T-helper 22 cell (primary cell): ENCODE measurements around the gene CDKL4.
A peak's percentile ranks its signal among the peaks of the same experiment; 100 is the strongest.
"Not testable (repeated sequence)": the region's sequence is repeated elsewhere in the genome, so short reads cannot be mapped to it uniquely, and the experiment has no call there.

ENCODE experiments used
- DNase-seq: peaks from one replicate; pipeline ENCODE4 v3.0.0-alpha.2; 2020; ENCODE audit warnings: low read depth

The CDKL4 gene

DNA sequence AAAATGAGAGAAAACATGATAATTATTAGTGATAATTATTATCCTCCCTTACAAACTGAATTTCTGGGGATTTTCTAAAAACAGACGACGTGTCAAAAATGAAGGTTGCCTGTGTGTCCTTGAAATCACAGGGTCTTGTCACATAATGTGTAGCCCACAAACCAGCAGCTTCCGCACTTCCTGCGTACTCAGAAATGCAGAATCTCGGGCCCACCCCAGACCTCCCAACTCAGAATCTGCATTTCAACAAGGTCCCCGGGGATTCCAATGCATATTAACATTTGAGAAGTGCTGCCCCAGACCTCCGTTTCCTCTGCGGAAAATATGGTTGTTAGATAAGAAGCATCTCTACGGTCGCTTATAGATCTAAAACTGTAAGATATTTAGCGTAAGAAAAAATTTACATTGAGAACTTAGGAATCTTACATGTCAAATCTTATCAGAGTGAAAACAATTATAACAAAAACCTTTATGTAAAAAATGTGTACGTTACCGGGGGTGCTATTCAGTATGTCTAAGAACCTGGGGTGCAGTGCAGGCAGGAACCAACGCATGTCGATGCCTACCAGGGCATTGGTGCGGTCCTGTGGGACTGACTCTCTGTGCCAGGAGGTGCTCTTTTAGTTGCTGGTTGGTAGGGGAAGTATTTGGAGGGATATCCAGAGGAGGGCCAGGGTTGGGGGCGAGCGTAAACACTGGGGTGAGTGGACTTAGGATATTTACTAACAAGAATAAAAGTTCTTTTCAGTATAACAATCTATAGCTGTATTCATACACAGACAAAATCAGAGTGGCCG, 15.2 kb downstream of the CDKL4 start:
- no peak for DNase-seq

DNA sequence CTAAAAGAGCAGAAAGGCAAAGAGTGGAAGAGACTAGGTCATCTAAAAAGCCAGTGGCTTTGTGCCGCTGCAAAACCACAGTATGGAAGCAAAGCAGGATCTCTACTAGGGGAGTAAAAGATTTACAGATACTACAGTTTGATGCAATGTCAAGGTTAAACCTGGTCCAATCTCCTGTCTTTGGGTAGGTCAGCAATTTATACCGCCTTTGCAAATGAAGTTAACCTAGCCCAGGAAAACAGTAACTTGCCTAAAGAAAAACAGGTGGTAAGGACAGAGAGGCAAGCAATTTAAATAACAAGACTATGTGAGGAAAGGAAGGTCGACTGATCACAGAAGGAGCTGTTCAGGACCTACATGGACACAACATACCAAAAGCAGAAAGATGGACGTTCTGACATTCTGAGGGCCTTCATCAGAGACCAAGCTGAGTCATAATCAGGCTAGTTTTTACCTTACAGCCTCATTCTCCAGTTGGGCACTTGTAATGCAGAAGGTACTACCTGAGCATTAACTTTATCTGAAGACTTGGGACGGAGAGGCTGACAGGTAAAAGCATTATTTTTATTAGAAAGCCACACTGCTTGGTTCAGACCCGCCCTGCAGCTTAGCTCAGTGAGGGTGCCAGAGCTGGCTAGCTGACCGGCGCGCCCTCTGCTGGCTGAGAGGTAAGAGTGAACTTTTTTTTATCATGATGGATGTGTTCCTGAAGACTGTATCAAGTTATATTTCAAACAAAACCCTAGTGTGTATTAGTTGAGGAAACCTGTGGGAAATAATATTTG, 15.9 kb downstream of the CDKL4 start:
- DNase-seq = peak; percentile 51

DNA sequence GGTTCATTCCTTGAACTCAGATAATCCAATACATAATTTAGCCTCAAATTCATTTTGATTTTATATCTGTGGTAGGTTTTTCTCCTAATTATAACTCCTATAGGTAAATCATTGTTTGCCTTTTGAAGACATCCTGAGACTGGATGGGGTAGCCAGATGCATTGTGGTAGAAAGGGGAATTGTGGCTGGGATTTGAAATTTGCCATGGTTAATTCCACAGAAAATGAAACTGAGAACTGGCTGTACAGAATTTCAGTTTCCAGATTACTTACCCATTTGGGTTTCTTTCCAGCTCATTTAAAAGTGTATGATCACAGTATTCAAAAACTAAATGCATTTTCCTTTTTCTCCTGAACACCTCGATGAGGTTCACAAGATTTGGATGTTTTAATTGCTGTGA, 18.2 kb downstream of the CDKL4 start:
- no peak for DNase-seq

DNA sequence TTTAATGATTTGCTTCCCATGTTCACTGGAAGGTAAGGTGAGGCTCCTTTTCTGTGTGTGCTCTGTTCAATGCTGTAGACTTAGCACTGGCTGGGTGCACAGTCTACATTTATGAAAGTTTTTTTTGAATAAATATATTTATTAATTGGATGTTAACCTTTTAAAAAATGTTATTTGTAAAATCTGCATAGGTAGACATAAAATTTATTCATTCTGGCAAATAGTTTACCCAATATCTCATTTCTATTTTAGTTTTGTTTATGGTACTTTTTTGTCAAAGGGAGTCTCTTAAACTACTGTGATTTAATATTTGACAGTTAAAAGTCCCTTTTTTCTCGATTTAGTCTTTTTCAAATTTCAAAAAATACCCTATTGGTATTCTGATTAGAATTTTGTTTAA, 19.9 kb downstream of the CDKL4 start:
- no peak for DNase-seq

DNA sequence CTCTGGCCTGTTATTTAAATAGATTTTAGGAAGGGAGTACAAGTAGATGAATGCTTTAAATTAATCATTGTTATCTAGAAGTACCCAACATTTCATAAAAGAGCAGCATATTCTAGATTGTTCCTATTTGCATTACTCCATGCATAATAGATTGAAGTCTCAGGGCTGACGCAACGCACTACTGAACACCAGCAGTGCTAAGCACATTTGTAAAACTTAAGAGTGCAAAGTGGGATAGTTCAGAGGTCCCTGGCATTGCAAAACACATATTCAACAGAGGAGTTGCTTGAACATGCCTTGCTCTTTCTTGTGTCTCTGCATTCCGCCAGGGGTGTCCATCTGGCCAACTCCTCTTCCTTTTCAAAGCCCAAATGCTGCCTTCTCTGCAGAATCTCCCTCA, 22.3 kb downstream of the CDKL4 start:
- no peak for DNase-seq

GRCh38 chr2:39220136-39220535, 23.6 kb downstream of the CDKL4 start:
- DNase-seq = no peak

DNA sequence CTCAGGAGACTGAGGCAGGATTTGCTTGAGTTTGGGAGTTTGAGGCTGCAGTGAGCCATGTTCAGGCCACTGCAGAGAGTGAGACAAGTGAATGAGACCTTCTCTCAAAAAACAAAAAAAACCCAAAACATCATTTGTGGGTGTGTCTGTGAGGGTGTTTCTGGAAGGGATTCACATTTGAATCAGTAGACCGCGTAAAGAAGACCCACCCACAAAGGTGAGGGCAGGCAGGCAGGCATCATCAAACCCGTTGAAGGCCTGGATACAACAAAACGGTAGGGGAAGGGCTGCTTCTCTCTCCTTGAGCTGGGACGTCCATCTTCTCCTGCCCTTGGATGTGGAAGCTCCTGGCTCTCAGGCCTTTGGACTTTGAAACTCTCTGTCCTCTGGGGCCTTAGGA, 25.4 kb downstream of the CDKL4 start:
- DNase-seq = no peak

DNA sequence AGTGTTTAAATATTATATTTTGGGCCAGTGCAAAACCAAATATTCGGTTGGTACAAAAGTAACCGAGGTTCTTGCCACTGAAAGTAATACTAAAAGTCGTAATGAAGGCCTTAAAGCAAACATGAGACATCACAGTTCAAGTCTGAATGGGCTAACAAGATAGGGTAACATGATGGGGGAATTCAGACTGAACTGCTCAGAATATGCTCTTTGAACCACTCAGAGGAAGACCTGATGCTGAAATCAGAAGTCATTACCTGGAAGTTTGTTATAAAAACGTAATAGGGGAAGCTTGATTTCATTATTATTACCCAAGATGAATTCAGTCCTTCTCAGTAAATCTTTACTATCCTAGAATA, 26.6 kb downstream of the CDKL4 start:
- DNase-seq = no peak

- DNase-seq = peak; percentile 67
These were observed 27.2 kb downstream of the CDKL4 start for GRCh38 chr2:39216346-39217191.

DNA sequence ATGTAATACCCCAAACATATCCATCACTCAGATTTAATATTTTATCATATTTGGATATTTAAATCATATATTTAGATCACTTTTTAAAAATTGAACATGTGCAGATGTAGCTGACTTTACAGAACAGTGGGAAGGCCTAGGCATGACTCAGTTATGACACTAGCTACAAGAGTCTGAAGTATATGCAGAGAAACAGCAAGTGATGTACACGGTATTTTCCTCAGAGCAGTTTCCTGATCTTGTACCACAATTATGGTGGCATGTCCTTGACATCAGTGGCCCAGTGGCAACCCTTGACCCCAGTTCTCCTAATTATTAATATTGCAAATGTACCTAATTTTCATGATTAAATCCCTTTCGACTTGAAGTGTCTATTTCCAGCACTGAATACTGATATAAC, 28.2 kb downstream of the CDKL4 start:
- no peak for DNase-seq

- DNase-seq = no peak
These were observed 30.8 kb downstream of the CDKL4 start for GRCh38 chr2:39213015-39213414.

GRCh38 chr2:39210846-39211245, 32.9 kb downstream of the CDKL4 start:
- DNase-seq = no peak

DNA sequence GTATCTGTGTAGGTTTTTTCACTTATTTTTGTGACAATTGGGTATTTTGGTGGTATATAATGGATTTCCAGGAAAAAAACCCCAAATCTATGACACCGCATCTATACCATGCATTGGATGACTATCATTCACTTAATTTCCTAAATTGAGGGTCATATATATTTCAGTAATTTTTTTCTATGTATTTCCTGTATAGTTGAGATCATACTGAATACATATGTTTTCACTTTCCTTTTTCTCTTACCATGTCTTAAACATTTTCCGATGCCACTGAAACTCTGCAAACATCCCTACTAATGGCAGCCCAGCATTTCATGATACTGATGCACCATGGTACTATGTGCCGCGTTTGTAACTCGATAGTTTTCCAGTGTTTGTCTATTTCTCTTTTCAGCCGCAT, 40.4 kb downstream of the CDKL4 start:
- no peak for DNase-seq

- no peak for DNase-seq
These were observed 41.0 kb downstream of the CDKL4 start for GRCh38 chr2:39202639-39203369.

GRCh38 chr2:39197003-39197402, 46.8 kb downstream of the CDKL4 start:
- DNase-seq = not testable (repeated sequence)

DNA sequence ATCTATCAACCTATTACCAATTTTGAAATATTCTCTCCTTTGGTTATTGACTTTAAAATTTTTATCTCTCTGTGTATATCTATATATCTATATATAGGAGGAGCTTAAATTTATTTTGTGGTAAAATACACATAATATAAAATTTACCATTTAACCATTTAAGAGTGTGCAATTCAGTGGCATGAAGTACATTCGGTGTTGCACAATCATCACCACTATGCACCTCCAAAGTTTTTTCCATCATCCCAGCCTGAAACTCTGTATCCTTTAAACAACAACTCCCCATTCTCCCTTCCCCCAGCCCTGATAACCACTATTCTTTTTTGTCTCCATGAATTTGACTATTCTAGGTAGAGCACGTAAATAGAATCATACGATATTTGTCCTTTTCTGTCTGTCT, 49.1 kb downstream of the CDKL4 start:
- no peak for DNase-seq

GRCh38 chr2:39188960-39189494, 54.7 kb downstream of the CDKL4 start:
- no peak for DNase-seq

DNA sequence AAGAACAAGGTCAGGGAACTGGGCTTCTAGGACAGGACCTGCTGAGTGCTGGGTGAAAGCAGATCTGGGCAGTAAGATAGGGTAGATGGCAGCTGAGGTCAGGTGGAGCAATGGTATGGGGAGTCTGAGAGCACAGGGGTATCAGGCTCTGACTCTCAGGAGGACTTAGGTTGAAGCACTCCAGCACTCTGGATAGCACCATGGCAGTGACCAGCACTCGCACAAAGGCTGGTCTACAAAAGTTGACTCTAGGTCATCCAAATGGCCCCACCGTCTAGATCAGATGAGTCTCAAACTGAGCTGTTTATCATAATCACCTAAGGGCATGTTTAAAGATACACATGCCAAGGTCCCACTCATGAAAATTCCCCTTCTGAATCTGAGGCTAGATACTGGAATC, 60.1 kb downstream of the CDKL4 start:
- DNase-seq = no peak

DNA sequence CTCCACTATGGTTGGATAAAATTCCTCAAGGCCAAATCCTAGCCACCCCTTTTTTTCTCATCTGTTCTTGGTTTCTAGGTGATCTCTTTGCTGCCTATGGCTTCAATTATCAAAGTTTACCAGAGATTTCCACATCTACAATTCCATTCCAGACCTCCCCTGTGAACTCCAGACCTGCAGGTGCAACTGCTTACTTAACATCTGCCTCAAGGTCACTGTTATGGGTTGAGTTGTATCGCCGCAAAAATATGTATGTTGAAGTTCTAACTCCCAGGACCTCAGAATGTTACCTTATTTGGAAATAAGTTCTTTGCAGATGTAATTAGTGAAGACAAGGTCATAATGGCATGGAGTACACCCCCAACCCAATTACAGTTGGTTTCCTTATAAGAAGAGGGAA, 62.5 kb downstream of the CDKL4 start:
- no peak for DNase-seq

DNA sequence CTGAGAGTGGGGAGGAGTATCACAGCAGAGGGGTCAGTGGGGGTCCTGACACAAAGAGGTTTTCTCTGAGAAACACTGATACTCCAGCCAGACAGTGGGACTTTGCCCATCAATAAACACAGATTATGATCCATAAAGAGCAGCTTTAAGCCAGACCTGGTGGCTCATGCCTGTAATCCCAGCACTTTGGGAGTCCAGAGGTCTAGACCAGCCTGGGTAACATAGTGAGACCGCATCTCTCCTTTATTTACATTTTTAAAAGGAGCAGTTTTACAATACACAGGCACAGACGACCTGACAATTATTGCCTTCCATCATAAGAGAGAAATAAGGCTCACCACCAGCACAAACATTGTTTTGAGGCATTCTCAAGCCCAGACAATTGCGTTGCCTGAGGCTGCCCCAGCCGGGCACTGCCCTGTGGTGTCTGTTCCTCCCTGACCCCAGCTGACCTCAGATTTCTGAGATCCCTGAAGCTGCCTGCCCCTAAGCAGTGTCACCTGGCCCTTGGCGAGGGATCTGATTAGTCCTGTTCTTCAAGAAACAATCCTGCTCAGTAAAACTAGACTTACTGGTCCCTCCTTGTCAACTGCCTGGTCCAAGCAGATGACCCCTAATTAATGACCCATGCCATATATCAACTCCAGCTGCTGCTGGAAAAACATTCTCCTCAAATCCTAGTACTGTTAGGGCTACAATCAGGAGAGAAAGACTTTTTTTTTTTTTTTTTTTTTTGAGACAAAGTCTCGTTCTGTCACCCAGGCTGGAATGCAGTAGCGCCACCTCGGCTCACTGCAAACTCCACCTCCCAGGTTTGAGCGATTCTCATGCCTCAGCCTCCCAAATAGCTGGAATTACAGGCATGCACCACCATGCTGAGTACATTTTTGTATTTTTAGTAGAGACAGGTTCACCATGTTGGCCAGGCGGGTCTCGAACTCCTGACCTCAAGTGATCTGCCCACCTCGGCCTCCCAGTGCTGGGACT, 63.5 kb downstream of the CDKL4 start:
- DNase-seq = no peak

DNA sequence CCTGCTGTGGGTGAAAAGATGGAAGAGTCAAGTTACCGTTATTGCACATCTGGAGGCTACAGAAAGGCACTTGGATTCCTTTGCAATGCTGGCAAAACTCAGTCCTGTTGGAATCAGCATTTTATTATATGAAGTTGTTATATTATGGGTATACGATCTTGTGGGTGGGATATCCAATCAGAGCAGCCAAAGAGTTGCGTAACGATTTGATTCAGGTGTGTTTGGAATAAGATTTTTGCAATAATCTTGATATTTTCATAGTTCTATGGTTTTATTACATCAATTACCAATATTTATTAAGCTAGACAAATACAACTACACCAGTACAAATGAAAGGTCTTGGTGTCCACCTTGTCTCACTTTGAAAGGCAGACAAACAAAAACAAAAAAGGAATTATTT, 65.0 kb downstream of the CDKL4 start:
- DNase-seq = no peak
